NCI-H2081 (cell line): ENCODE data around the gene DIPK1A.

Source experiments
- DNase-seq, 2 experiments: peaks; one replicate each; lab custom pipeline; 2025; lab: John Stamatoyannopoulos, UW

The DIPK1A gene

DNA sequence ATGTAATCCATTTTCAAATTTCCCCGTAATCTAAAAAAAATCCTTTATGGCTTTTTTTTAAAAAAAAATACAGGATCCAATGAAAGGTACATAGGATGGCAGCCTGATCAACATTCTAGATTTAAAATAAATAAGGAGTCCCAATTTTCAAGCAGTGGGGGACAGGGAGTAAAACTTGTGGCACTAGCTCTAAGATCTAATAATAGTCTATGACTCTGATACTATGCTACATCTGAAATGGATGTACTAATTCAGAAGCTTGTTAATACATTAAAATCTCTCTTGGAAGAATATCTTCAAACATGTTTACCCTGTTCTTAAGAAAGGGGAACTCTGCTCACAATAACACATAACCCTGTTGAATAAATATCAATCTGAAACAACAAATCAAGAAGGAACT, 8.5 kb downstream of the DIPK1A start:
- no peak for DNase-seq

DNA sequence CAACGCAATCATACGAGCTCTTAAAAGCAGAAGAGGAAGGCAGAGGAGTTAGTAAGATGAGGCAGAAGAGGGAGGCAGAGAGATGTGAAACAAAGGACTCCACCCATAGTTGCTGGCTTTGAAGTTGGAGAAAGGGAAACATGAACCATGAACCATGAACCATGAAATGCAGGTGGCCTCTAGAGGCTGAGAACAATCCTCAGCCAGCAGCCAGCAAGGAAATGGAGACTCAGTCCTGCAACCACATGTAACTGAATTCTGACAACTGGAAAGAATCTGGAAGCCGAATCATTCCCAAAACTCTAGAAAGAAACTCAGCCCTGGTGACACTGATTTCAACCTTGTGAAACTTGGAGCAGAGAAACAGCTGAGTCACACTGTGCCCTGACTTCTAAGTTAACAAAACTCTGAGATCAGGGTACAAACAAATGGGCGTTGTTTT, 10.1 kb downstream of the DIPK1A start:
- no peak for DNase-seq

DNA sequence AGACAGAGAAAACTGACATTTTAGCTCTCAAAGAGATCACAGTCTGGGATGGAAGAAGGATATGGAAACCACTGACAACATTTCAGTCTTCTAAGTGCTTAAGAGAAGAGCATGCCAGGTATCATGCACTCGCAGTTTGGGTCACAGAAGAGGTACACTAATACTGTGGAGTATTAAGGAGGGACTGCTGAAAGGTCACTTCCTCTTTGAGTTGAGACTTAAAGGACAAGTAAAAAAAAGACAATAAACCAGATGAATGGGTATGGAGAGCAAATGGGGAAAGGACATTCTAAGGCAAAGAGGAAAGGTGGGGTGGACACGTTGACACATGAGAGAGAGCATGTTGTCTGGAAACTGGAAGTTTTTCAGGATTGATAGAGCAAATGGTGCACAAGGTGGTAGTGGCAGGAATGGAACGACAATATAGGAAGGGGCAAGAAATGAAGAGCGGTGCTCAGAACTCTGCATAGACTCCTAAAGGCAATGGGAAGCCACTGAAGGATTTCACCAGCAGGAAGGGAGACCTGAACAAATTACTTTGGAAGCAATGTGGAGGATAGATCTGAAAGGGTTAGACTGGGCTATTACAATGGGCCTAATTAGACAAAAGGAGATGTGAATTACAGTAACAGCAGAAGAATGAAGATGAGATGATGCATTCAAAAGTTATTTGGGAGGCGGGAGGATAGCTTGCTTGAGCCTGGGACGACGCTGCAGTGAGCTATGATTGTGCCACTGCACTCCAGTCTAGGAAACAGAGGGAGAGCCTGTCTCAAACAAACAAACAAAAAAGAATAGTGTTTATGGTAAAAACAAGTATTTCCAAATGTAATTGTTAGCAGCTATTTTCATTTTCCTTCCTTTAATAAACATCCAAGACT, 11.1 kb downstream of the DIPK1A start:
- DNase-seq: no peak

DNA sequence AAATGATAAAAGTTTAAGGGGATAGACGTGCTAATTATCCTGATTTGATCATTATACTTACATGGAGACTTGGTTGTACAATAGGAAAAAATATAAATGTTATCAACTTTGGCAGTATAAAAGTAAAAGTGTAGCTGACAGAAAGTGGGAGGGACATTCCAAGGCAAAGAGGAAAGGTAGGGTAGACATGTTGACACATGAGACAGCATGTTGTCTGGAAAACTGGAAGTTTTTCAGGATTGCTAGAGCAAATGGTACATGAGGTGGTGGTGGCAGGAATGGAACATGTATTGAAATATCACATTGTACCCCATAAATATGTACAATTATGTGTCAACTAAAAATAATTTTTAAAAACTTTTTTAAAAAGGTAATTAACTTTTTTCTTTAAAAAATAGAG, 13.2 kb downstream of the DIPK1A start:
- no peak for DNase-seq

DNA sequence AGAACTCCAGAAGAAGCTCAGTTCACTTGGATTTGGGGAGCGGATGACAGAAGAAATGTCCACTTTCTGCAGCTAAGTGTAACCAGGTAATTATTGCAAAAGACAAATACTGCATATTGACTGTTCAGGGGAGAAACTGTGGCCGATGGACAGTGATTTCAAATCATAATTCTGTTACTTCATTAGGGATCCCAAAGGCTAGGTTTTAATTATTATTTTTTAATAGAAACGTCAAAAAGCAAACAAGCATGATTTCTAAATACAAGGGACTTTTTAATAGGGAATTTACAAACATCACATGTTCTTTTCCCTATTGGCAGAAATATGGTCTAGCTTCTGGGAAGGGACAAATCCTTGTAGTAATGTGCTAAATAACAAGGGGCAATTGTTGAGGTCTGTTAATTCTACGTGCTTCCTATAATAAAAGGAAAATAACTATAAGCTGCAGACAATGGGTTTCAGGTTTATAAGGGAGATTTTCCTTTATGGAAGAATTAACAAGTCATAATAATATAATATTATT, 15.5 kb downstream of the DIPK1A start:
- DNase-seq: no peak

DNA sequence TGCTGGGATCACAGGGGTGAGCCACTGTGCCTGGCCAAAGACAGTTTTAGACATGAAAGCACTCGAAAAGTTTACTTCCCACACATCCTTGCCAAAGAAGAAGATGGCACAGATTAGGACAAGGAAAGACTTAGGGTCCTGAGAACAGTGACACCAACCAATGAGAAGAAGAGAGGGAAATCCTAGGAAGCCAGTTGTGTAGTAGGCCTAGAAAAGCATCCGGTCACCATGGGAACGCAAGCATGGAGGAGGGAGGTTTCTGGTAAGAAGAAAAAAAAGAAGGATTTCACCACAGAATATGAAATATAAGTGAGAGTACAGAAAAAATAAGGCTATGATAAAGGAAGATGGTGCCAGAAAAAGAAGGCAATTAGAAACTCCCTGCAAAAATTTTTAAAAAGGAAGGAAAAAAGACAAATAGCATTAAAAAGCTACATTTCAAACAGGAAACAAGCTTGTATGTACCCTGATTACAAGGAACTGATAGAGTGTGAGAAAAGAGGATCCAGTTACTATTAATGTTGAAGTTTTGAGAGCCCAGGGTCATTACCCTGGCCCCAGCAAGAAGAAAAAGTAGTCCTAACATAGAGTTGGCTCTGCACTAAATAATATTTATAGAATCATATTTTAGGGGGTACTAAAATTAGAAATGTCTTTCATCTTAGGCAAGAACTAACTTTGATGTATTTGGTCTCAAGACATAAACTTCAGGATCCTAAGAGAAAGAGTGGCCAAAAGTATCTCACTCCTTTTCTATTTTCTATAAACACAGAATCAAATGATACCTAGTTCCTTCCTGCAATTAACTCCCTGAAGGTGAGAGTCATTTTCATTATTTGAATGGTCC, 16.1 kb downstream of the DIPK1A start:
- DNase-seq: no peak

DNA sequence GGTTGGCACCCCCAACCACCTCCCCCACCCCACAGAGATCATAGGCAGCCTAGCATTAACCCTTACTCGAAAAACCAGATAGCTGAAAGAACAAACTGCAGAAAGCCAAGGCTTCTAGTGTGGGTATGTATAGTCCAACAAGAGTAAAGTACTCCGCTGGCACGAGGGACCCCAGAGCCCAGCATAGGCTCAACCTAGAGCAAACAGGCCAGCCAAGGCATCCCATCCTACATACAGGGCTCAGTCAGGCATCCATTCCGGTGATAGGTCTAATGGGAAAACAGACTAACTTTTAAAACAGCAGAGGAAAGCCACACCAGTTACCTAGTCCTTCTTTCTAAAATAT, 17.8 kb downstream of the DIPK1A start:
- DNase-seq: no peak

DNA sequence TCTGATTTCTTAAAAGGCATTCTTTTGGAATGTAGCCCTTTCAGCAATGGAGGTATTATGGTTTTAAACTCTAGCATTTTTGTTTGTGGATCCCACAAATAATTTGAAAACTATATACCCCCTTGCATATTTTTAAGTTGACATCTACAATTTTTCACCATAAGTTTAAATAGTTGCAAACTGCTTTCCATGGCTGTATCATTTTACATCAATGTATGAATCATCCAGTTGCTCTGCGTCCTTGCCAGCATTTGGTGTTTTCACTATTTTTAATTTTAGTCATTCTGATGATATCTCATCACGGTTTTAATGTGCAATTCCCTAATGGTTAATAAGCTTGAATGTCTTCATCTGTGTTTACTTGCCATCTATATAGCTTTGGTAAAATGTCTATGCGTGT, 20.7 kb downstream of the DIPK1A start:
- DNase-seq: no peak

DNA sequence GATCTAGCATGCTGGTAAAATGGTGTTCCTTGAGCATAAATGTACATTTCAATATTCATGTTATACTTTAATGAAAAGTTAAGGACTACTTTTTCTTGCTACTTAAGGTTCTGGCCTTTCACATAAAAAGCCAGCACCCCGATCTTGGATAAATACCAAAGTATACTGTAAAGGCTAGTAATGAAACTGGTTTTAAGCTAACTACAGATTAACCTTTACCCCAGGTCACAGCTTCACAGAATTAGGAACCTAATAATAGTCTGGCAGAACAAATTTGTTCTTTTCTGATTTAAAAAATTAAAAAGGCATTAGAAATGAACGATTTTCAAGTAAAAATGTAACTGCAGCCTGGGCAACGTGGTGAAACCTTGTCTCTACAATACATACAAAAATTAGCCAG, 23.5 kb downstream of the DIPK1A start:
- DNase-seq: no peak

DNA sequence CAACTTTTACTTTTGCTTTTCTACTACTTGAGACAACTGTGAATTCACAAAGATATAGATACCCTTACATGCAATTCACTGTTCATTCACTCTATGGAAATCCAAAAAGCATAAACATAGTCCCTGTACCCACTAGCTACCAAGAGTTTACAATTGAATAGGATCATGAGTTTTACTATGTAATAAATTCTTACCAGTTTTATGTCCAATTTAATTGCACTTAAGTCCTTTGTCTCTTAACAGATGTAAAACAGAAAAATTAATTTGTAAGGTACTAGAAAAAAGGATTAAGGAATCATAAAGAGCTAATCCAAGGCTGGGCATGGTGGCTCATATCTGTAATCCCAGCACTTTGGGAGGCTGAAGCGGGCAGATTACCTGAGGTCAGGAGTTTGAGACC, 24.4 kb downstream of the DIPK1A start:
- DNase-seq: no peak

DNA sequence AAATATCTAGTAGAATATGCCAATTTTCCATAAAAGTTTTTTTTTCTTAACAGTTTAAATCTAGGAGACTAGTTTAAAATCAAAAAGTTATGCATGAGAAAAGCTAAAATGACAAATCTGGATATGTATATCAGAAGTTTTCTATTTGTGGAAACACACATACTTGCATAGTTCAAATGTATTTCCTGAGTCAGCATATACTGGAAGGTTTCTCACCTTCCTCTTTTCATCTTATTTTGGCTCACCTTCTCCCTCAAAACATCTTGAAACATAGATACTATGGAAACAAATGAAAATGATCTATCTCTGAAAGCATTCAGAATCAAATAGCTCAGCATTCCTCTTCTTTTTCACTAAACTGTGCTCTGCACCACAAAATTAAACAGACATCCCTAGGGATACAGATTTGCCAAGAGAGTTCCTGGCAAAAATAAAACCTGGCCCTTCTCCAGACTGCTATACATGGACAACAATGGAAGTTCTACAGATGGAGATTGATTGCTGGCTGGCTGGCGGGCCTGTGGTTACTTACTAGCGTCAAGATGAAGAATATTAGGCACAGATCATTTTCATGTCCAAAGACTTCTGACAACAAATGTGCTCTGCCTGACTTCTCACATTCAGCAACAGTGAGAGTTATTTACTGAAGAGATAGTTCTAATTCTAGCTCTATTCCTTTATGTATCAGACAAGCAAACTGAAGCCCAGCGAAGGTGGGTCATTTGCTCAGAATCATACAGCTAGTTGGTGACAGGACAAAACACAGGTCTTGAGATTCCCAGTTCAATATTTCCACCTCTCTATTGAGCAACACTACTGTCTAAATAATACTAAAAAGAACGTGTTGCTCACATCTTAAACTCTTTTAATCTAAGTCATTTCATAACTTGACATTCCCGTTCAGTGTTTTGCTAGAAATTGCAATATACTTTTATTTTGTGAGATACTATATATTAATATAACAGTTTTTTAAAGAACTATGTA, 26.6 kb downstream of the DIPK1A start:
- peak; percentile 46 to 76 for DNase-seq

DNA sequence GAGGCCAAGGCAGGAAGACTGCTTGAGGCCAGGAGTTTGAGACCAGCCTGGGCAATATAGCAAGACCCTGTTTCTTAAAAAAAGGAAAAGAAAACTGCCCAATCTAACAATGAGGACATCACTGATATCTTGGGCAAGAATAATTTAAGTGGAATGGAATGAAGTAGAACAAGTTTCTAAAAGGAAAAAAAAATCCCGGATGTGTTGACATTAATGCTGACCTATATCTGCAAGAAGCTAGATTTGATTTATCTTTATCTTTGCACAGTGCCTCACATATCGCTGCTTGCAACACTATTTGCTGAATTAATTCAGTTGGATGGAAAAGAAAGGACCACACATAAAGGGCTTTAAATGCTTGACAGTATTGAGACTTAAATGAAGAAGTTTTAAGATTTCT, 27.8 kb downstream of the DIPK1A start:
- no peak for DNase-seq

DNA sequence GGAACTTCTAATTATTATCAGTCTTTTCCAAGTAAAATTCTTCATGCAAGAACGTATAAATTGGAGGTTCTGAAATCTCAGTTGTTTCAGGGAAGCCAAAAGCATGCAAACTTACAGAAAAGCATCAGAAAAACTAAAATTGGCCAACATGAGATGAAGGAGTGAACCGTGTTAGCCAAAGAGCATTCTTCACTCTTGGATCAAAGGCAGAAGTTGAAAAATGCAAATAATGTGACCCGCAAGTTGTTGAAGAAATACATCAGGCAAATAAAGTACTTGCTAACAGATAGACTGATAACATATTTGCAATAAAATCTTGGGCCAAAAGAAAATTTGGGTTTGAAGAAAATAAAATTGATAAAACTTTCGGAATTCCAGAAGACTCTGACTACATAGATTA, 29.6 kb downstream of the DIPK1A start:
- DNase-seq: no peak

DNA sequence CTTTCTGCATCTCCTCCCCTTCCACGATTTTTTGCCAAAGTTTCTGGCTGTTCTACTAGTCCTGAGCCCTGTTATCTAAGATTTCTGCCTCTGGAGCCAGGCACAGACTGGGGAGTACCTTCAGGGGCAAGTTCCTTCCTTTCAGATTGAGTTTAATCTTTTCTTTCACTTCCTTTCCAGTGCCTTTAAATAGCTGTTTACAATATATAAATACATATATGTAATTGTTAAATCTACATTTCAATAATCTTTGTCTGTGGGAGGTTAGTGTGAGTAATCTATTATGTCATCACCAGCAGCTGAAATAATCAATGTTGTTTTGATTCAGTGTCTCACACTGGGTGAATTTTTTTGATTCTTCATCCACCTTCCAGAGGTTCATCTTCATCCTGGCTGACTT, 31.8 kb downstream of the DIPK1A start:
- DNase-seq: no peak

DNA sequence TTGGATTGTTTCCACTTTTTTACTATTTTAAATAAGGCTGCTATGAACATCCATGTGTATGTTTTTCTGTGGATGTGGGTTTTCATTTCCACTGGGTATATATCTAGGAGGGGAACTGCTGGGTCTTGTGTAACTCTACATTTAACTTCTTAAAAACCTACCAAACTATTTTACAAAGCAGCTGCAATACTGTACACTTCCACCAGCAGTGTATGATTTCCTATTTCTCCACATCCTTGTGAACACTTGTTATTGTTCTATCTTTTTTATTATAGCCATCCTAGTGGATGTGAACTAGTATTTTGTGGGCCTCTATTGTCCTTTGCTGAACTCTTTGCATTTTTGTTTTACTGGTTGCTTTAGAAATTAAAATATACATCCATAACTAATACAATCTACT, 33.4 kb downstream of the DIPK1A start:
- DNase-seq: no peak

DNA sequence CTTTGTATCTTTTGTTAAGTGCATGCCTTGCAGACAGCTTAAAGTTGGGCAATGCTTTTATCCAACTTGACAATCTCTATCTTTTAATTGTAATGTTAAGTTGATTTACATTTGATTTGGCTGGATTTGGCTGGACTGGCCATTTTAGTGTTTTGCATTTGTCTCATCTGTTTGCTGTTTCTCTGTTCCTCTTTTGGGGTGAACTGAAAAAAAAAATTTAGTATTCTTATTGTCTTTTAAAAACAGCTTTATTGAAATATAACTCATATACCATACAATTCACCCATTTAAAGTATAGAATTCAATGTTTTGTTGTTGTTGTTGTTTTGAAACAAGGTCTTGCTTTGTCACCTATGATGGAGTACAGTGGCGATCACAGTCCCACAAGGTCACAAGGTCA, 34.4 kb downstream of the DIPK1A start:
- DNase-seq: no peak

DNA sequence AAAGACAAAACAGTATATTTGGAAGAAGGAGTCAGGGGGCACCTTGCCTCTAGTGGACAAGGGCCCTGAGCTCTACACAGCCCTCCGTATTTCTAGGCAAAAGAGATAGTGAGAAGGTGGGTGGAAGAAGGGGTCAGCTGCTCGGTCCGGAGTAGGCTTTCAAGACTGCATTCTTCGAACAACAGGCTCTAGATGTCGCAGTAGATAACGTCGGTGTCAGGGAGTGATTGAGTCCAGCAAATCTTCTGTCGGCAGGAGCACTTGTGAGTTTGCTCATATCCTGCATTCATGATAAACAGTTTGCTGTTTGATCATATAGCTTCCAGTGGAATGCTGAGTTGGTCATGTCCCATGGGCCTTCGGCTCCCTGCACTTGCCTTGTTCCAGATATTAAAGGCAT, 36.8 kb downstream of the DIPK1A start:
- DNase-seq: no peak

DNA sequence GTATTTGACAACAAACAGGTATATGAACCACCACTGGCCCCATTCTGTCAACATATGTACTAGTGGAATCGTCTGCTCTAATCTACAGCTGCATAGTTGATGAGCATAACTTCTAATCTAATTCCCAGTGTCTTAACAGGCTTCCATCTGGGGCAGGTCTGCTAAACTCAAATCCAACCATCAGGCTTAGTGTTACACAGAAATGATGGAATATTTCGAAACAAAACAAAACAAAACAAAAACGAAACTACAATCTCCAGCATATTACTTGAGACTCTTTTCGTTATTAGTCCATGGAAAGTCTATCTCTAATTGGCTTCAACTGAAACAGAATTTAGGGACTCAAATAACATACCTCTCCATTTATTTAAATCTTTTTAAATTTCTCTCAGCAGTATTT, 37.6 kb downstream of the DIPK1A start:
- DNase-seq: no peak

DNA sequence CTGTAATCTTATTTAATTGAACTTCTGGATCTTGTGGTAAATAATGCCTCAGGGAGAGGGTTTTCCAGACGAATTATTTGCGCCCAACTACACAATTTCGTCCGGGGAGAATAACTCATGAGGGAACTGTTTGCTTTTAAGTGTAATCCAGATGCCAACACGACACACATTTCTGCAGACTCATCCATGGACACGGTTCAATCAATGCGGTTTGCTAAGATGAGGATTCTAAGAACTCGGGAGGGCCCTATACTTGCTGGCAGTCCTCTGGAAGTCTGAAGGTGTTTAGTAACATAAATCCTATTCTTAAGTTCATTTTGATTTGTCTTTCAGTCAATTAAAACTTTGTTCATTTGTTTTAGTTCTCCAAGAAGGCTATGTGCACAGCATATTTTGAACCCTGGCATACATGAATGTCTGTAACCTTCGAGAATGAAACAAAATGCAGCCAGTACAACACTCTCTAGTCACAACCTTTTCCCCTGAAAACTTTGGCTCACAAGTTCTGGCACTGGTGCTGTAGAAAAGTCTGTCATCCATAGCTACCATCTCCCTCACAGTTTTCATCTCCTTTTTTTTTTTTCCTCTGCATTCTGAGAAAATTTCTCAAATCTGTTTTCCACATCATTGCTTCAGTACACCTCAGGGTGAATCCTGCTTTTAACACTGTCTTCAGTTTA, 38.8 kb downstream of the DIPK1A start:
- no peak for DNase-seq

DNA sequence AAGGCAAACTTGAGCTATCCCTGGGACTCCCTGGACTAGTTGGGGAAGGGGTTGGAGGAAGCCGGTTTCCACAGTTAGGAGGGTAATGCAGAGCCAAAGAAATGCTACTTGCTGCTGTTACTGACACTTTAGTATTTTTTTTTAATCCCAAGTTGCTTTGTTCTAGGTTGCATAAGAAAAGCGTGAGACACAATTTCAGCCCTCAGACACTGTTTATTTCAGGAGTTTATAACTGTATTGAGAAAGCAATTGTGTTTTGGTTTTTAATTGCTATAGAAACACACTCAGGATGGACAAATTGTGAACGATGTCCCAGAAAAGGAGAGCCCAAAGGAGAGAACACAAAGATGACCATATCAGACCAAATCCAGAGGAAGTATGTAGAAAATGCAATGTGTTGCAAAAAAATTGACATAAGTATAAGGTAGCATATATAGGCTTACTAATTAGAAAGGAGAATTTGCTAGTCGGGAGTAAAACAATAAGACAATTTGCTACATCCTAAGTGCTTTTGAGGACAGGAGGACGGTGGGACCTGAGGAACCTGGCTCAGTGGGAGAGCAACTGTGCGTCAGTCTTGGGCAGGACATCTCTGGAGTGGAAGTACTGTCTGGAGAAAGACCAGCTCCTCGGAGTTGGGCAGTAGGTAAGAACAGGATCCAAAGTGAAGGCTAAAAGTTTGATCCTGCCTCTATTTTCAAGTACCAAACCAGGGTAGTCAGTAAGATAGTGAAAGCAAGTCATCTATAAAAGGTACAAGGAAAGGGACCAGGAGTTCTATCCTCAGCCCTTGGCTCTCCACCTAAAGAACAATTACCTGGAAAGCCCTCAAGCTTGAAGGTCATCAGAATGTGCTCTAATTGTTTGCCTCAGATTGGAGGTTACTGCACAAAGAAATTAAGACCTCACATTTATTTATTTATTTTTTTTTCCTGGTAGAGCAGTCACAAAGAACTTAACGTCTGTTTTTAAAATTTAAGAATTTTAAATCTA, 39.9 kb downstream of the DIPK1A start:
- DNase-seq: no peak
